Kidney epithelial cell (primary cell): Measurements from ENCODE around the gene VDAC2. TPM values are rescaled to one million over a fixed set of nuclear protein-coding genes. Genes with fewer than 3 reads are reported as not detected.

ENCODE experiments used
- DNase-seq: peaks from one replicate; pipeline ENCODE4 v3.0.0-alpha.2; 2010; ENCODE audit warnings: low read depth
- H3K27me3 ChIP-seq: 2 replicates; pipeline ENCODE4 v1.6.0; 2011; ENCODE audit warnings: low read length; ENCODE audit not compliant: control insufficient read depth, insufficient read depth
- H3K36me3 ChIP-seq: 2 replicates; pipeline ENCODE4 v1.5.1; 2011; ENCODE audit warnings: low read length; ENCODE audit not compliant: control insufficient read depth, insufficient read depth
- H3K4me3 ChIP-seq: 2 replicates; pipeline ENCODE4 v1.5.1; 2011; ENCODE audit warnings: low read depth, mild to moderate bottlenecking, control low read depth, low read length
- CTCF ChIP-seq: IDR thresholded peaks from 2 replicates; pipeline ENCODE4 v1.5.1; 2011; ENCODE audit warnings: mild to moderate bottlenecking, moderate library complexity, low read length, control low read depth, inconsistent platforms; ENCODE audit not compliant: insufficient read depth, poor library complexity, severe bottlenecking
- total RNA-seq: library from RNA; depleted of rRNA; stranded (reverse); fragments of >200 nt; gene quantifications from 2 replicates; pipeline ENCODE4 v1.2.3, GENCODE V29; 2015

The VDAC2 gene
- total RNA-seq, 1 donor from 2014 or later, result 251 TPM

- Histone ChIP-seq H3K27me3 (no peaks in the 10 kb centered on the region), H3K36me3 (peaks cover 1% of the 10 kb centered on the region), H3K4me3 (peak within 1 kb of the TSS; percentile 53)
- peak; percentile 44 for DNase-seq
- peak; percentile 100 for TF ChIP-seq CTCF
These were observed 25.0 kb downstream of the VDAC2 start, which contains the start of gene COMTD1 for GRCh38 chr10:75235375-75236177. Gene COMTD1, minus strand, starts transcription at chr10:75235957. Its CDS starts 29 bp downstream, at chr10:75235928.

- no peak overlapping the region for H3K4me3 ChIP-seq
These were observed 25.7 kb downstream of the VDAC2 start for GRCh38 chr10:75236178-75236825.

GRCh38 chr10:75238182-75239095 lies 27.8 kb downstream of the VDAC2 start:
- Histone ChIP-seq H3K27me3 (no peaks in the 10 kb centered on the region), H3K4me3 (no peak overlapping the region), H3K36me3 (no peaks in the 10 kb centered on the region)
- no peak for TF ChIP-seq CTCF
- no peak for DNase-seq

More at GRCh38 chr10:75236178-75236825, 25.7 kb downstream of the VDAC2 start:
- no peak for TF ChIP-seq CTCF
- Histone ChIP-seq H3K36me3 (peaks cover 1% of the 10 kb centered on the region), H3K27me3 (no peaks in the 10 kb centered on the region)
- no peak for DNase-seq

- no peak overlapping the region for H3K4me3 ChIP-seq
- no peak for TF ChIP-seq CTCF
- no peaks in the 10 kb centered on the region for H3K27me3 ChIP-seq
- H3K36me3 ChIP-seq, result no peaks in the 10 kb centered on the region
- no peak for DNase-seq
These were observed 28.6 kb downstream of the VDAC2 start for GRCh38 chr10:75239096-75239790.

- no peak for TF ChIP-seq CTCF
- H3K4me3 ChIP-seq, result no peak overlapping the region
- DNase-seq, result no peak
- H3K27me3 ChIP-seq, result no peaks in the 10 kb centered on the region
- no peaks in the 10 kb centered on the region for H3K36me3 ChIP-seq
These were observed 29.9 kb downstream of the VDAC2 start for GRCh38 chr10:75240329-75241076.
